ENCODE measurements around the gene SLC1A1. TPM values are rescaled to one million over a fixed set of nuclear protein-coding genes. Genes with fewer than 3 reads are reported as not detected.

SLC1A1 gene
- total RNA-seq, 1 donor from 2014 or later, result 32.1 TPM

- no peak overlapping the region for H3K4me3 ChIP-seq (ENCODE audit: low read depth, low read length)
- TF ChIP-seq, protein P1, sequence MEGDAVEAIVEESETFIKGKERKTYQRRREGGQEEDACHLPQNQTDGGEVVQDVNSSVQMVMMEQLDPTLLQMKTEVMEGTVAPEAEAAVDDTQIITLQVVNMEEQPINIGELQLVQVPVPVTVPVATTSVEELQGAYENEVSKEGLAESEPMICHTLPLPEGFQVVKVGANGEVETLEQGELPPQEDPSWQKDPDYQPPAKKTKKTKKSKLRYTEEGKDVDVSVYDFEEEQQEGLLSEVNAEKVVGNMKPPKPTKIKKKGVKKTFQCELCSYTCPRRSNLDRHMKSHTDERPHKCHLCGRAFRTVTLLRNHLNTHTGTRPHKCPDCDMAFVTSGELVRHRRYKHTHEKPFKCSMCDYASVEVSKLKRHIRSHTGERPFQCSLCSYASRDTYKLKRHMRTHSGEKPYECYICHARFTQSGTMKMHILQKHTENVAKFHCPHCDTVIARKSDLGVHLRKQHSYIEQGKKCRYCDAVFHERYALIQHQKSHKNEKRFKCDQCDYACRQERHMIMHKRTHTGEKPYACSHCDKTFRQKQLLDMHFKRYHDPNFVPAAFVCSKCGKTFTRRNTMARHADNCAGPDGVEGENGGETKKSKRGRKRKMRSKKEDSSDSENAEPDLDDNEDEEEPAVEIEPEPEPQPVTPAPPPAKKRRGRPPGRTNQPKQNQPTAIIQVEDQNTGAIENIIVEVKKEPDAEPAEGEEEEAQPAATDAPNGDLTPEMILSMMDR (conservative IDR thresholded peaks at IDR 0.05; ENCODE audit: low read depth, low read length), result no peak
- no peak for DNase-seq (ENCODE audit: low read depth)
Observed at GRCh38 chr9:4494806-4495205, 4.5 kb downstream of the SLC1A1 start.

DNA sequence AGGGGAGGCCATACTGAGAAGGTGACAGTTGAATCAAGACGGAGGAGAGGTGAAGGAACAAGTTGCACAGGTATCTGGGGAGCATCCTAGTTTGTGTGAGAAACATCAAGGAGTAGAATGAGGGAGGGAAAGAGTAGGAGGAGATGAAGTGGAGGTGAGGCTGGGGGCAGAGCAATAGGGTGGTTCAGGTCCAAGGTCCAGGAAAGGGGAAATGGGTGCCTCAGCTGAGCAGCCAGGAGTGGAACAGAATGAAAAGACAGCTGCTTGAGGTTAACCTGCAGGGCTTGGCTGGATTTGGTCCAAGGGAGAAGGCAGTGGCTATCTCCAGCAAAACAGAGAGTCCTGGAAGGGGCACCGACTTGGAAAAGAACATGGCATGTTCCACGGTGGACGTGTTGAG is 5.3 kb downstream of the SLC1A1 start:
- H3K4me3 ChIP-seq (ENCODE audit: low read depth, low read length), result no peak overlapping the region
- TF ChIP-seq, protein P1 (conservative IDR thresholded peaks at IDR 0.05; ENCODE audit: low read depth, low read length), result no peak
- DNase-seq (ENCODE audit: low read depth), result no peak

- no peak for DNase-seq (ENCODE audit: low read depth)
- TF ChIP-seq, protein P1 (conservative IDR thresholded peaks at IDR 0.05; ENCODE audit: low read depth, low read length), result no peak
- H3K4me3 ChIP-seq (ENCODE audit: low read depth, low read length), result no peak overlapping the region
Observed at GRCh38 chr9:4496497-4496896, 6.2 kb downstream of the SLC1A1 start.

GRCh38 chr9:4497395-4497794 is 7.1 kb downstream of the SLC1A1 start:
- TF ChIP-seq, protein P1 (conservative IDR thresholded peaks at IDR 0.05; ENCODE audit: low read depth, low read length), result no peak
- no peak overlapping the region for H3K4me3 ChIP-seq (ENCODE audit: low read depth, low read length)
- DNase-seq (ENCODE audit: low read depth), result no peak

DNA sequence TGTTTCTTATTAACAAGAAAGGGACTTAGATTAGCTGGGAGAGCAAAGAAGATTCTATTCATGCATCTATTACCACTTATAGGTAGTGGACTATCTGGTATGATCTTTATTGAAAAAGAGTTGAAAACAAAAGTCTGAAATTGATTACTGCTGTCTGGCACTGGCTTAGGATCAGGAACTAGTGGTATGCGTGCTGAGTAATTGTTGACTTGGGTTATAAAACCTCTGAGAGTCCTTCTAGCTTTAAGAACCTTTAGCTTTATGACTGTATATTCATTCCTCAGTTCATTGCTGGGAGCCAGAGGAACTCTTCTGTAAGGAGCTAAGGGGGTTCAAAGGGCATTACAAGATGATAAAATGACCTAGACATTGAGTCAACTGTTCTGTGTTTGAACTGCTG is 7.6 kb downstream of the SLC1A1 start:
- TF ChIP-seq, protein P1 (conservative IDR thresholded peaks at IDR 0.05; ENCODE audit: low read depth, low read length), result no peak
- H3K4me3 ChIP-seq (ENCODE audit: low read depth, low read length), result no peak overlapping the region
- no peak for DNase-seq (ENCODE audit: low read depth)

DNA sequence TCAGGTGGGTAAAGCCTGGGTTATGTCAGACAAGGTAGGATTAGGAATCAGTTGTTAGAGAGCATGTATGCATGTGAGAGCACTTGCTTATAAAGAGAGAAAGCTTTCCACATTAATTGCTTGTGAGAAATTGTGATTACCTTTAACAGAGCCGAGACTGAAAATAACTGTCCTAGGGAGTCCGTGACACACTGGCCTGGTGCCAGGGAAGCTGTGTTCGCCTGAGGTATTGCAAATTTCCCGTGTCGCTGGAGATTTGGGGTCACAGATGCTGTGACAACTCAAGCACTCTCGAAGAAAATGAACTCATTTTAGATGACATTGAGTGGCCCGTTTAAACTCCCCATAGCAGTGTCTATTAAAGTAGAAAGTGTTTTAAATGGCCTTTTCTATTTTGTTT is 9.6 kb downstream of the SLC1A1 start:
- TF ChIP-seq, protein P1 (conservative IDR thresholded peaks at IDR 0.05; ENCODE audit: low read depth, low read length), result no peak
- H3K4me3 ChIP-seq (ENCODE audit: low read depth, low read length), result no peak overlapping the region
- no peak for DNase-seq (ENCODE audit: low read depth)

DNA sequence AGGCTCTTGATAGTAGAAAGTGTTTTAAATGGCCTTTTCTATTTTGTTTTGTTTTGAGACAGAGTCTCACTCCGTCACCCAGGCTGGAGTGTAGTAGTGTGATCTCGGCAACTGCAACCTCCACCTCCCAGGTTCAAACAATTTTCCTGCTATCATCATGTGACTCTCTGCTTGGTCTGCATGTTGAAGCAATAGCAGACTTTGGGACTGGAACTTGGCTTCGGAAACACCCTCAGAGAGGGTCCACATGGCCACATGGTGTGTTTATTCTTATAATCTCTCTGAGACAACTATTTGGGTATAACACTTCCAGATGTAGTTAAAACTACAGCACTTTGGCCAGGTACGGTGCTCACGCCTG is 10.9 kb downstream of the SLC1A1 start:
- no peak for DNase-seq (ENCODE audit: low read depth)
- H3K4me3 ChIP-seq (ENCODE audit: low read depth, low read length), result no peak overlapping the region
- TF ChIP-seq, protein P1 (conservative IDR thresholded peaks at IDR 0.05; ENCODE audit: low read depth, low read length), result no peak

All from epithelial cell of proximal tubule (primary cell).